ENCODE measurements around the gene LCN12.

Gene LCN12

GRCh38 chr9:136972743-136973142 is 20.7 kb downstream of the LCN12 start:
- DNase-seq (ENCODE audit: low spot score), result no peak
- FAIRE-seq, result no peak

DNA sequence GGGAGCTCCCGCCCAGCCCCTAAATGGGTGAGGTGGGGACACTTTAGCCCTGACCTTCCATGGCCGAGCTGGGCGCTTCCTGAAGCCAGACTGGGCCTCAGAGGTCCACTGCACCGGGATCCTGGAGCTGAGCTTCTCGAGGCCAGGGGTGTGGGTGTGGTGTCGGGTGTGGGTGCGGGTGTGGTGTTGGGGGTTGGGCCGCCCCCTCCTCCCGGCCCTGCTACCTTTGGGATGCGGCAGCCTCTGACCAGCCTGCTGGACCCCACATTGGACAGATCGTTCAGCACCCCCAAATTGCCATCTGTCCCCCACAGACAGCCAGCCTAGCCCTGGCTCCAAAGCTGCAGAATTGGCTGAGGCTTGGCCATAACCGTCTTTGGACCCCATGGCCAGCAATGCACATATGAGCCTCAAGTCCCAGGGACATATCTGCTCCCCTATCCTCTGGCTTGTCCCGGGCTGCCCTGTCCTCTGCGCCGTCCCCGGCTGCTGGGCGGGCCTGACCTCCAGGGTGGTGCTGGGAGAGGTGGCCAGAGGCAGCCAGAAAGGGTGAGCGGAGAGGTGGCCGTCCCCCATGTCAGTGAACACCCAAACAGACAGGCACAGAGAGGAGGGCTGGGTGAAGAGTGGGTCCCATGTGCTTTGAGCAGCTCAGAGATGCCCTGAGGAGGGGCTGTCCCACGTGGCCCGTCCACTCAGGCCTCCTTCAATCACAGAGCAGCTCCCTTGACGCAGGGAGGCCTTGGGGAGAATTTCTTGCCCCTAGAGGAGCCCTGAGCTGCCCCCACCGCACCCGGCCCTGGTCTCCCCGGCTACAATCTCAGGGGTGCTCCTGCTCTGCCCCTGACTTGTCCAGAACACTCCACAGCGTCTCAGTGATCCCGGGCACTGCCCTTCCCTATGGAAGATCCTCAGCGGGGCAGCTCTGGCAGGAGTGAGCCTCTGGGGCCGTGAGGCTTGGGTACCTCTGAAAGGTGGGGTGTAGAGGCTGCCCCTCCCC is 21.8 kb downstream of the LCN12 start:
- no peak for FAIRE-seq
- no peak for DNase-seq (ENCODE audit: low spot score)

GRCh38 chr9:136974817-136975535 is 22.9 kb downstream of the LCN12 start:
- FAIRE-seq, result peak; percentile 86

GRCh38 chr9:136975644-136976043 is 23.6 kb downstream of the LCN12 start:
- FAIRE-seq (peak; percentile 46), DNase-seq (ENCODE audit: low spot score) (peak; percentile 61)

More at GRCh38 chr9:136974817-136975535, 22.9 kb downstream of the LCN12 start:
- DNase-seq (ENCODE audit: low spot score), result peak; percentile 75

- DNase-seq (ENCODE audit: low spot score) (no peak), FAIRE-seq (no peak)
Observed at GRCh38 chr9:136977223-136977622, 25.1 kb downstream of the LCN12 start, which contains the start of gene PTGDS. PTGDS (plus strand) TSS chr9:136977504; CDS start chr9:136977579, 75 bp downstream.

DNA sequence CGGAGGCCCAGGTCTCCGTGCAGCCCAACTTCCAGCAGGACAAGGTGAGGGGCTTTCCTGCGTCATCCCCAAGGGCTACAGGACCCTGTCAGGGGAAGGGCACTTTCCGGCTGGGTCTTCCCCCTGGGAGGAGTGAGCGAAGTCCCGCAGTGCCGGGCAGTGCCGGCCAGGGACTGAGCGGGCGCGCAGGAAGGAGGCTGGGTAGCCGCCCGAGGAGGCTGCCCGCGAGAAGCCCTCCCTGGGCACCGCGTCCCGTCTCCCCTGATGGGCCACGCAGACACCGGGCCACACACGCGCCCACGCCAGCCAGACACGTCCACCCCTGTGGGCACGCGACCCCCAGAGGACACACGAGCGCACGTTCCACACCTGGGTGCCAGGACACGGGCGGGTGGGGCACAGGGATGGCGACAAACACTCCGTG is 25.6 kb downstream of the LCN12 start:
- DNase-seq (ENCODE audit: low spot score), result no peak
- FAIRE-seq, result no peak

DNA sequence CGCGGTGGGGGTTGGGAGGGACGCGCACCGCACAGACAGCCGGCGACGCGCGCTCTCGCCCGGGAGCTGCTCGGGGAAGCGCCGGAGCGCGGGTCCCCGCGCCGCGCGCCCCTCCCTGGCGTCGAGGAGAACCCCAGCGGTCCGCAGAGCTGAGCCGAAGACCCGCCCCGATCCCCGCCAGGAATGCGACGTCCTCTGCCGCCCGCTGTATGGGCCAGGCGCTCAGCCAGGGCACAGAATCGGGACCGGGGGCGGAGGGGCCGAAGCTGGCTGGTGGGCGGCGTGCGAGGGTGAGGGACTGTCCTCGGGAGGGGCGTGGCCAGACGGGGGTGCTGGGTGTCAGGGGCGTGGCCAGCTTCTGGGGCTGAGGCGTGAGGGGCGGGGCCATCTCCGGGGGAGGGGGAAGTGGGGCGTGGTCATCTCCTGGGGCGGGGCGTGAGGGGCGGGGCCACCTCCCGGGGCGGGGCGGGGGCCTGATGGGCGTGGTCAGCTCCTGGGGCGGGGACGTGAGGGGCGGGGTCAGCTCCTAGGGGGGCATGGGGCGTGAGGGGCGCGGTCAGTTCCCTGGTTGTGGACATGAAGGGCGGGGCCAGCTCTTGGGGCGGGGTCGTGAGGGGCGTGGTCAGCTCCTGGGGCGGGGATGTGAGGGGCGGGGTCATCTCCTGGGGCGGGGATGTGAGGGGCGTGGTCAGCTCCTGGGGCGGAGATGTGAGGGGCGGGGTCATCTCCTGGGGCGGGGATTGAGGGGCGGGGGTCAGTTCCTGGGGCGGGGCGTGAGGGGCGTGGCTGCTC is 26.2 kb downstream of the LCN12 start:
- no peak for DNase-seq (ENCODE audit: low spot score)
- no peak for FAIRE-seq

DNA sequence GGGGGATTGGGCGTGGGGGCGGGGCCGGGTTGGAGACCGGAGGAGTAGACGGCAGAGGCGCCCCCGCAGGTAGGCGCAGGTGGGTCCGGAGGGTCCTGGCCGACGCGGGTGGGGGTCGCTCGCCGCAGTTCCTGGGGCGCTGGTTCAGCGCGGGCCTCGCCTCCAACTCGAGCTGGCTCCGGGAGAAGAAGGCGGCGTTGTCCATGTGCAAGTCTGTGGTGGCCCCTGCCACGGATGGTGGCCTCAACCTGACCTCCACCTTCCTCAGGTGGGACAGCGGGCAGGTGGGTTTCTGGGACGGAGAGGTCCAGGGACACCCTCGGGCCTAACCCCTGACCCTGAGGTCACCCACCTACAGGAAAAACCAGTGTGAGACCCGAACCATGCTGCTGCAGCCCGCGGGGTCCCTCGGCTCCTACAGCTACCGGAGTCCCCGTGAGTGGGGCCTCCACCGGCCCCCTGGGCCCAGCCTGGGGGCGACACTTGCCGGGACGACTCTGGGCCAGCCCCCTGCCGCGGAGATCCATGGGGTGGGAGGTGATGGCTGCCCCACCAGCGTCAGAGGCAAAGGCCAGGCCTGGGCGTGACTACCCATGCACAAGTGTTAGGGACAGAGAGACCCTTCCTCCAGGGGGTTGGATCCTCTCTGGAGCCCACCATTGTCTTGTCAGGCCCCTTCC is 26.9 kb downstream of the LCN12 start:
- FAIRE-seq, result no peak
- DNase-seq (ENCODE audit: low spot score), result no peak

GRCh38 chr9:136979769-136980587 is 27.9 kb downstream of the LCN12 start:
- FAIRE-seq, result no peak
- DNase-seq (ENCODE audit: low spot score), result no peak

DNA sequence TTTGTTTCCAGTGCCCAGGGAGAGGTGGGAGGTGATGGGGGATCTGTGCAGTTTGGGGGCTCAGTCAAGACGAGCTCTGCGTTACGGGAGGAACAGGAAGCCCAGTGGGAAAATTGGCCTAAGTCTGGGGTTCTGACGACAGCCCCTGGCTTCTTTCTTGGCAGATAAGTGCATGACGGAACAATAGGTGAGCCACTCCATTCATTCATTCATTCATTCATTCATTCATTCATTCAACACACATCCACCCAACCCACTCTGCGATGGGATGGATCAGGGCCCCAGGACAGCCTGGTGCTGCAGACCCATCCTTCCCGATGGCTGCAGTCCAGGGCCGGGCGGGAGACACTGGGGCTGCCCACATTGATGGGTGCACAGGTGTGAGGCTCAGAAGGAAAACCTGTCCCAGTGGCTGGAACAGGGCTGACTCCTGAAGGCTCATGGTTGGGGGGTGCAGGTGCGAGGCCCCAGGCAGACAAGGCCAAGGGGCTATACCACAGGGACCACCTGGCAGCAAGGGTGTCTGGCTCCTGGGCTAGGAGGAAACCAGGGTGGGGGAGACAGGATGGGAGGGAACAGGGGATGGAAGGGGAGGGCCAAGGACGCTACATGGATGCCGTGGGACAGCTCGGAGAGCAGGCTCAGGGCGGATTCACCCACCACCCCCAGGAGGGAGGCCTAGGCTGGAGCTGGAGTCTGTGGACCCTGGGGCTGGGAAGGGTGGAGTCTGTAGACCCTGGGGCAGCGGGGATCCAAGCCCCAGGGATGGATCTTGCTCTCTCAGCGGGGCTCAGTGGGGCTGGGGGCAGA is 28.8 kb downstream of the LCN12 start:
- DNase-seq (ENCODE audit: low spot score) (no peak), FAIRE-seq (no peak)

- FAIRE-seq, result no peak
Observed at GRCh38 chr9:136981588-136982231, 29.6 kb downstream of the LCN12 start.

GRCh38 chr9:136982232-136983051 is 30.4 kb downstream of the LCN12 start, which contains the start of gene LCNL1:
LCNL1 (plus strand) TSS chr9:136982993; CDS start chr9:136983587, 594 bp downstream.
- DNase-seq (ENCODE audit: low spot score), result no peak
- FAIRE-seq, result no peak

More at GRCh38 chr9:136981588-136982231, 29.6 kb downstream of the LCN12 start:
- DNase-seq (ENCODE audit: low spot score), result no peak

- no peak for DNase-seq (ENCODE audit: low spot score)
- no peak for FAIRE-seq
Observed at GRCh38 chr9:136983167-136983566, 31.1 kb downstream of the LCN12 start.

DNA sequence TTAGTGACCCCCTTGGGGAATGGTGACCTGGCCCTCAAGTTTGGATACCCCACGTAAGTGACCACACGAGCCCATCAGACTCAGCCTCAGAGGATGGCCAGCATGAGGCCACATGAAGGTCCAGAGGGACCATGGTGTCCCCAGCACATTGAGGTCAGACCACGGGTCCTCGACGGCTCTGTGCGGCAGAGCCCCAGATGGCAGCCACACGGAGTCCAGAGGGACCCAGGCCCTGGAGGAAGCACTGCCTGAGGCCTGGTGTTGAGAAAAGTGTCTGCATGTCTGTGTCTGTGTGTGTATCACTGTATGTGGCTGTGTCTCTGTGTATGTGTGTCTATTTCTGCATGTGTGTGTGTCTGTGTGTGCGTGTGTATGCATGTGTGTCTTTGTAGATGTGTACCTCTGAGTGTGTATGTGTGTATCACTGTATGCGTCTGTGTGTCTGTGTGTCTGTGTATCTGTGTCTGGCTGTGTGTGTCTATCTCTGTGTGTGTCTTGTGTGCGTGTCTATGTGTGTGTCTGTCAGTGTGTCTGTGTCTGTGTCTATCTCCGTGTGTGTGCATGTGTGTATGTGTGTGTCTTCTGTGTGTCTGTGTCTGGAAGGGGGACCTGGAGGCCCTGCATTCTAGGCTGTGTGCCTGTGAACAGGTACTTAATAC is 31.7 kb downstream of the LCN12 start:
- FAIRE-seq (no peak), DNase-seq (ENCODE audit: low spot score) (no peak)

DNA sequence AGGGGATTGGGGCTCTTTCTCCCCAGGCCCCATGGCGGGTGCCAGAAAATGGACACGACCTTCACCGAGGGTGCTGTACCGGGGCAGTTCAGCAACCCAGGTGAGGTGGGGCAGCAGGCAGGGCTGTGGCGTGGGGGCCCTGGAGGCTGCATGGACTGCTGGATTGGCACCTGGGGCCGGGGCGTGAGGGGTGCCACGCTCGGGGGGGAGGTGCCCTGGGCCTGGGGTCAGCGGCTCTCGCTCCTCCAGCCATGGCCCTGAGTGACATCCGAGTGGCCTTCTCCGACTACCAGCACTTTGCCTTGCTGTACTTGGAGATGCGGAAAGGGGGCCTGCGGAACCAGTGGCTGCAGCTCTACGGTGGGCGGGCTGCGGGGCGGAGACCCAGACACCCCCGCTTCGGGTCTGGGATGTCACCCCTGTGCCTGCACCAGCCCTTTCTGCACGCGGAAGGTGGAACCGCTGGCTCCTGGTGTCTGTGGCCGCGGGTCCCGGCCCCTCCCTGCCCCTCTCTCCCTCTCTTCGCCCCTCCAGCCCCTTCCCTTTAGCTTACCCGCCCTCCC is 32.5 kb downstream of the LCN12 start:
- DNase-seq (ENCODE audit: low spot score) (no peak), FAIRE-seq (no peak)

DNA sequence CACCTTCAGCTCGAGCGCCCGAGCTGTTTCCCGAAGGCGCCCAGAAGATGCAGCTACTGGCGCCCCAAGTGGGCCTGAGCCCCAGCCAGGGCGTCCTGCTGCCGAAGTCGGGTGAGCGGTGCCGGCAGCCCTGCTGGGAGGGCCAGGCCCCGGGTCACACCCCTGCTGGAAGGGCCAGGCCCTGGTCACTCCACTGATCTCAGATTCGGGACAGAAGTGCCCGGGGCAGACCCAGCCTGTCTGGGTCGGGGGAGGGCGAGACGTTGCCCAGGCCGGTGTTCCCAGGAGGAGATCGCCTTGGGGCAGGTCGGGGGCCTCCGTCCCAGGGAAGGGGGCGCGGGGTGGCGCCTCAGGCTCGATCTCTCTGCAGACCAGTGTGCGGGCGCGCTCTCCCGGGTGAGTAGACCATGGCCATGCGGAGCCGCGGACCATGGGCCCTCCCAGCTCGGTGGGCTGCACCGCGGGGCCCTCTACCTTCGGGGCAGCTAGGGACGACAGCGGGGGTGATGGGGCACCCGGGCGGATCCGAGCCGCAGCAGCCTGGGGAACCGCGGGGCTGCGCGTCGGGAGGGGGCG is 33.0 kb downstream of the LCN12 start:
- no peak for DNase-seq (ENCODE audit: low spot score)
- FAIRE-seq, result no peak
